ENCODE measurements around the gene PTCH2. TPM values are rescaled to one million over a fixed set of nuclear protein-coding genes. Genes with fewer than 3 reads are reported as not detected.

The PTCH2 gene
- total and polyA plus RNA-seq, 2 of the 13 experiments (the other 11 are each of a cell fraction or from before 2014, with no cell fraction given), result 0.60 to 1.5 TPM

GRCh38 chr1:44827197-44828002 is 15.7 kb downstream of the PTCH2 start (continued):
- TF ChIP-seq PHF5A (CRISPR knock-in tag; IDR thresholded peaks at IDR 0.05; ENCODE audit: low read depth, unreplicated experiment), result no peak
- peak; percentile 22; the same call in 1 of the 2 replicates for TF ChIP-seq SIN3A (IDR thresholded peaks at IDR 0.05; ENCODE audit: borderline replicate concordance, low read depth, low read length)
- peak; percentile 19; the same call in 1 of the 2 replicates for TF ChIP-seq ZNF652 (CRISPR knock-in tag; IDR thresholded peaks at IDR 0.05; ENCODE audit: borderline replicate concordance, low read depth)
- no peak for TF ChIP-seq ZNF777 (CRISPR knock-in tag; IDR thresholded peaks at IDR 0.05)
- TF ChIP-seq TFDP2 (CRISPR knock-in tag; IDR thresholded peaks at IDR 0.05), result peak; percentile 22; the same call in 1 of the 2 replicates
- TF ChIP-seq ZNF800 (CRISPR knock-in tag; IDR thresholded peaks at IDR 0.05), result peak; percentile 8; the same call in 1 of the 2 replicates
- peak; percentile 60; the same call in 1 of the 2 replicates for TF ChIP-seq ERF (CRISPR knock-in tag; IDR thresholded peaks at IDR 0.05)
- no peak for TF ChIP-seq MZF1 (CRISPR knock-in tag; IDR thresholded peaks at IDR 0.05; ENCODE audit: borderline replicate concordance)
- TF ChIP-seq NFIC (IDR thresholded peaks at IDR 0.05; ENCODE audit: low read length), result no peak
- TF ChIP-seq ZNF441 (CRISPR knock-in tag; IDR thresholded peaks at IDR 0.05; ENCODE audit: borderline replicate concordance), result no peak; the same call in 1 of the 2 replicates
- TF ChIP-seq SRSF9 (IDR thresholded peaks at IDR 0.05; ENCODE audit: borderline replicate concordance, insufficient read depth, low read depth, low read length, poor library complexity, severe bottlenecking), result no peak
- TF ChIP-seq ZNF724P (CRISPR knock-in tag; IDR thresholded peaks at IDR 0.05; ENCODE audit: borderline replicate concordance), result no peak
- 0 out of 2 replicates have a peak, but pooled peaks have one; percentile 1 for TF ChIP-seq ZFP90 (CRISPR knock-in tag; IDR thresholded peaks at IDR 0.05; ENCODE audit: borderline replicate concordance)
- no peak; the same call in 1 of the 2 replicates for TF ChIP-seq ZNF230 (CRISPR knock-in tag; IDR thresholded peaks at IDR 0.05)
- TF ChIP-seq ZNF274 (CRISPR knock-in tag; IDR thresholded peaks at IDR 0.05), result 0 out of 2 replicates have a peak, but pooled peaks have one; percentile 65
- no peak for TF ChIP-seq KLF11 (CRISPR knock-in tag; IDR thresholded peaks at IDR 0.05)
- no peak for TF ChIP-seq CREM (IDR thresholded peaks at IDR 0.05)
- TF ChIP-seq CREM (CRISPR knock-in tag; IDR thresholded peaks at IDR 0.05), result no peak
- no peak for TF ChIP-seq HNRNPK (IDR thresholded peaks at IDR 0.05; ENCODE audit: low read depth, low read length, poor library complexity, severe bottlenecking)
- TF ChIP-seq DDIT3 (CRISPR knock-in tag; IDR thresholded peaks at IDR 0.05), result no peak
- TF ChIP-seq HES4 (CRISPR knock-in tag; IDR thresholded peaks at IDR 0.05; ENCODE audit: borderline replicate concordance), result no peak
- peak; percentile 57; the same call in 1 of the 2 replicates for TF ChIP-seq ZNF337 (CRISPR knock-in tag; IDR thresholded peaks at IDR 0.05; ENCODE audit: borderline replicate concordance, low read depth)
- TF ChIP-seq SIX1 (CRISPR knock-in tag; IDR thresholded peaks at IDR 0.05; ENCODE audit: borderline replicate concordance), result no peak
- TF ChIP-seq ZNF879 (CRISPR knock-in tag; IDR thresholded peaks at IDR 0.05), result no peak
- TF ChIP-seq SP1 (IDR thresholded peaks at IDR 0.05), result no peak
- peak; percentile 70 for TF ChIP-seq SP1 (CRISPR knock-in tag; IDR thresholded peaks at IDR 0.05)
- no peak for TF ChIP-seq CENPX (CRISPR knock-in tag; IDR thresholded peaks at IDR 0.05)
- no peak for TF ChIP-seq ZNF660 (CRISPR knock-in tag; IDR thresholded peaks at IDR 0.05; ENCODE audit: borderline replicate concordance, low read depth)
- peak; percentile 34 for TF ChIP-seq HOXA3 (CRISPR knock-in tag; IDR thresholded peaks at IDR 0.05)

Measured in HepG2 (cell line).